ENCODE results near the gene XYLB. TPM values are rescaled to one million over a fixed set of nuclear protein-coding genes. Genes with fewer than 3 reads are reported as not detected.

Gene XYLB
- total and polyA plus RNA-seq, 2 of the 13 experiments (the other 11 are each of a cell fraction or from before 2014, with no cell fraction given), result 25.9 to 30.0 TPM

DNA sequence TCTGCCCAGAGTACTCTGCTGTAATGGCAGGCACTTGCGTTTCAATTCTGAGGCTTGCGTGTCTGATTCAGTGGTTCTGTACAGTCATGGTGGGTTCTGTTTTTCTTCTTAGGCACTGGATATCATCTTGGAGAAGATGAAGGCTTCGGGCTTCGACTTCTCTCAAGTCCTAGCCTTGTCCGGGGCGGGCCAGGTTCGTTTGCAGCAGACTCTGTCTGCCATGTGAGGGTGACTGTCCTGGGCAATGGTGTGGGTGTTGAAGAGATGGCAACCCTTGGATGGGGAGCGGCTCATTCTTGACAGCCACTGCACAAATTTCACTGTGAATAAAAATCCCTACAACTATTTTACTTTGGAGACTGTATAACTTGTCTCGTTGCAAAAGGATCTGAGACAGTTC is 16.2 kb downstream of the XYLB start:
- Histone ChIP-seq H3K4me2 (ENCODE audit: low read depth, low read length) (no peak overlapping the region), H3K4me1 (ENCODE audit: insufficient read depth, low read length) (no peaks in the 10 kb centered on the region), H2AFZ (ENCODE audit: low read length) (no peak overlapping the region), H3K36me3 (replicated peaks in 1 of 2; ENCODE audit: control insufficient read depth in 1 of 2, insufficient read depth in 2 of 2, low read length in 2 of 2) (peaks cover 35 to 79% of the 10 kb centered on the region in 2 experiments), H3K27ac (ENCODE audit: extremely low read length, insufficient read depth, low read length) (no peak overlapping the region), H3K9me3 (ENCODE audit: low read length) (no peaks in the 10 kb centered on the region), H3K9ac (ENCODE audit: insufficient read depth, low read depth, low read length) (no peak overlapping the region), H3K4me3 (replicated peaks in 1 of 3; ENCODE audit: insufficient read depth in 1 of 3, low read depth in 2 of 3, low read length in 3 of 3) (no peak overlapping the region), H4K20me1 (ENCODE audit: insufficient read depth, low read length) (no peaks in the 10 kb centered on the region), H3K79me2 (ENCODE audit: insufficient read depth, low read length) (peaks cover 7% of the 10 kb centered on the region), H3K27me3 (ENCODE audit: control insufficient read depth in 1 of 2, insufficient read depth in 2 of 2, low read length in 2 of 2) (no peaks in the 10 kb centered on the region)
- intact Hi-C loops (cut with micrococcal nuclease; ENCODE audit: unreplicated experiment), result no loop called here
- WGBS (ENCODE audit: low lambda C conversion rate), result 96% methylated on average over 9 of the region's 9 CpGs
- CTCF ChIA-PET (ENCODE audit: low intra/inter-chr PET ratio, low total read pairs), result no interaction called here
- POLR2A ChIA-PET, result no interaction called here
- ATAC-seq, result no peak
- in situ Hi-C loops (cut with HindIII; ENCODE audit: extremely low pct_ligation_motif_present, low pct_unique_long_range_greater_than_20kb), result no loop called here
- BruUV-seq (replicated peaks), result no TSS peak
- no peak for DNase-seq (ENCODE audit: low spot score)
- no peak for FAIRE-seq
- TF ChIP-seq E2F2 (CRISPR knock-in tag; IDR thresholded peaks at IDR 0.05; ENCODE audit: borderline replicate concordance) (no peak), JUN (CRISPR knock-in tag; IDR thresholded peaks at IDR 0.05) (no peak), GATA4 (IDR thresholded peaks at IDR 0.05; ENCODE audit: borderline replicate concordance, low read depth) (no peak), TIGD3 (CRISPR knock-in tag; IDR thresholded peaks at IDR 0.05; ENCODE audit: borderline replicate concordance) (no peak), TAF15 (IDR thresholded peaks at IDR 0.05; ENCODE audit: low read depth, low read length, poor library complexity, severe bottlenecking) (no peak), ATF5 (CRISPR knock-in tag; IDR thresholded peaks at IDR 0.05; ENCODE audit: low read depth) (no peak), GFI1 (CRISPR knock-in tag; IDR thresholded peaks at IDR 0.05; ENCODE audit: borderline replicate concordance) (no peak), TBX2 (CRISPR knock-in tag; IDR thresholded peaks at IDR 0.05; ENCODE audit: borderline replicate concordance) (no peak), MLXIP (CRISPR knock-in tag; IDR thresholded peaks at IDR 0.05; ENCODE audit: borderline replicate concordance) (no peak), ZNF784 (CRISPR knock-in tag; IDR thresholded peaks at IDR 0.05; ENCODE audit: borderline replicate concordance) (no peak), ZNF317 (CRISPR knock-in tag; IDR thresholded peaks at IDR 0.05) (no peak), ZNF496 (CRISPR knock-in tag; IDR thresholded peaks at IDR 0.05; ENCODE audit: insufficient replicate concordance) (no peak), ZNF781 (CRISPR knock-in tag; IDR thresholded peaks at IDR 0.05; ENCODE audit: borderline replicate concordance, not compliant biosample characterization) (no peak)
- TF ChIP-seq, protein P1, sequence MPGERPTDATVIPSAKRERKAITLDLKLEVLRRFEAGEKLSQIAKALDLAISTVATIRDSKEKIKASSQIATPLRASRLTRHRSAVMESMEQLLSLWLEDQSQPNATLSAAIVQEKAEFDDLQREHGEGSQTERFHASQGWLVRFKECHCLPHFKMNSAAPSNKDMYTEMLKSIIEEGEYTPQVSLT (CRISPR knock-in tag; IDR thresholded peaks at IDR 0.05; ENCODE audit: borderline replicate concordance, low read depth), result no peak

Data from HepG2 (cell line).